Measurements from ENCODE around the gene ALDH3B2.

The ALDH3B2 gene

DNA sequence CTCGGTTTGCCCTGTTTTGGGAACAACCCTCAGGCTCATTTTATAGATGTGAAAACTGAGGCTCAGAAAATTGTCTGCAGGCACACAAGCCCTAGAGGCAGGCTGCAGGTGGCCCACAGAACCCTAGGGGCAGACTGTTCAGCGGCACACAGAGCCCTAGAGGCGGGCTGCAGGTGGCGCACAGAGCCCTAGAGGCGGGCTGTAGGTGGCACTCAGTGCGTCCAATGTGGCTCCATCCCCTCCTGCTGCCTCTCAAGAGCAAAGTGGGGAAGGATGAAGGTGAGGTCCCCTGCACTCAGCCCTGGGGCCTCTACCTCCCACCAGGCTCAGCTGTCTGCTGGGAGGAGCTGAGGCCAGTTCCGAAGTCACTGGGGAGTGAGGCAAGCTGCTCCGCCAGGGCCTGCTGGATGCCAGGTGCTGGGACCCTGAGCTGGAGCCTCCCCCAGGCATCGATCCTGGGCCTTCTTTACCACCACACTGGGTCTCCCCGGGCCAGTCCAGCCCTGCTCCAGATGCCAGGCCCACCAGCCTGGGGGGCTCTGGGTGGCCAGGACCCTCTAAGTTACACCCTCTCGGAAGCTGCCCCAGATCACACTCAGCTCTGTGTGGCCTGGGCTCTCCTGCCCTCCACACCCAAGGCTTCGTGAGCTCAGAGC lies 26.2 kb downstream of the ALDH3B2 start:
- no peak for TF ChIP-seq SIN3A (IDR thresholded peaks at IDR 0.05; ENCODE audit: borderline replicate concordance, insufficient read depth, low read length)
- no peak for TF ChIP-seq FOXP2 (optimal IDR thresholded peaks at IDR 0.05; ENCODE audit: borderline replicate concordance, extremely low read depth, extremely low read length, insufficient read depth)
- TF ChIP-seq TAF1 (IDR thresholded peaks at IDR 0.05; ENCODE audit: borderline replicate concordance, insufficient read depth, low read length), result no peak
- TF ChIP-seq, protein P1, sequence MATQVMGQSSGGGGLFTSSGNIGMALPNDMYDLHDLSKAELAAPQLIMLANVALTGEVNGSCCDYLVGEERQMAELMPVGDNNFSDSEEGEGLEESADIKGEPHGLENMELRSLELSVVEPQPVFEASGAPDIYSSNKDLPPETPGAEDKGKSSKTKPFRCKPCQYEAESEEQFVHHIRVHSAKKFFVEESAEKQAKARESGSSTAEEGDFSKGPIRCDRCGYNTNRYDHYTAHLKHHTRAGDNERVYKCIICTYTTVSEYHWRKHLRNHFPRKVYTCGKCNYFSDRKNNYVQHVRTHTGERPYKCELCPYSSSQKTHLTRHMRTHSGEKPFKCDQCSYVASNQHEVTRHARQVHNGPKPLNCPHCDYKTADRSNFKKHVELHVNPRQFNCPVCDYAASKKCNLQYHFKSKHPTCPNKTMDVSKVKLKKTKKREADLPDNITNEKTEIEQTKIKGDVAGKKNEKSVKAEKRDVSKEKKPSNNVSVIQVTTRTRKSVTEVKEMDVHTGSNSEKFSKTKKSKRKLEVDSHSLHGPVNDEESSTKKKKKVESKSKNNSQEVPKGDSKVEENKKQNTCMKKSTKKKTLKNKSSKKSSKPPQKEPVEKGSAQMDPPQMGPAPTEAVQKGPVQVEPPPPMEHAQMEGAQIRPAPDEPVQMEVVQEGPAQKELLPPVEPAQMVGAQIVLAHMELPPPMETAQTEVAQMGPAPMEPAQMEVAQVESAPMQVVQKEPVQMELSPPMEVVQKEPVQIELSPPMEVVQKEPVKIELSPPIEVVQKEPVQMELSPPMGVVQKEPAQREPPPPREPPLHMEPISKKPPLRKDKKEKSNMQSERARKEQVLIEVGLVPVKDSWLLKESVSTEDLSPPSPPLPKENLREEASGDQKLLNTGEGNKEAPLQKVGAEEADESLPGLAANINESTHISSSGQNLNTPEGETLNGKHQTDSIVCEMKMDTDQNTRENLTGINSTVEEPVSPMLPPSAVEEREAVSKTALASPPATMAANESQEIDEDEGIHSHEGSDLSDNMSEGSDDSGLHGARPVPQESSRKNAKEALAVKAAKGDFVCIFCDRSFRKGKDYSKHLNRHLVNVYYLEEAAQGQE (IDR thresholded peaks at IDR 0.05; ENCODE audit: insufficient read depth in 1 of 2, low read depth in 2 of 2, low read length in 2 of 2), result no peak

DNA sequence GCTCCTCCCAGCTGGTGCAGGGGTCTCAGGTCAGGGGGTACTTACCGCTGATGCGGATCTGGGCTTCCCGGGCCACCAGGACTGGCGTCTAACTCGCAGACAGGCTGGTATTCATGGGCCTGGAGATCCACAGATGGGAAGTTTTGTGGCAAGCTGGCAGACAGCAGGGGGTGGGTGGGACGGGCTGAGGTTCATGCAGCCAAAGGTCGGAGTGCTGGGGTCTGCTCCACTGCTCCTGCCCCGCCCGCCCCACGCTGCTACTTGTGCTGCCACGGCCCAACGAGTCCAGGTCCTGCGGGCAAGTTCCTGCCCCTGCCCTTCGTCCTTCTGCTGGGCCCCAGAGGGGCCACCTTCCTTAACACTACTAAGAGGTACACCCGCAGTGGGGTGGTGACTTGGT lies 27.0 kb downstream of the ALDH3B2 start:
- no peak for TF ChIP-seq FOXP2 (optimal IDR thresholded peaks at IDR 0.05; ENCODE audit: borderline replicate concordance, extremely low read depth, extremely low read length, insufficient read depth)
- TF ChIP-seq, protein P1 (IDR thresholded peaks at IDR 0.05; ENCODE audit: insufficient read depth in 1 of 2, low read depth in 2 of 2, low read length in 2 of 2), result no peak

DNA sequence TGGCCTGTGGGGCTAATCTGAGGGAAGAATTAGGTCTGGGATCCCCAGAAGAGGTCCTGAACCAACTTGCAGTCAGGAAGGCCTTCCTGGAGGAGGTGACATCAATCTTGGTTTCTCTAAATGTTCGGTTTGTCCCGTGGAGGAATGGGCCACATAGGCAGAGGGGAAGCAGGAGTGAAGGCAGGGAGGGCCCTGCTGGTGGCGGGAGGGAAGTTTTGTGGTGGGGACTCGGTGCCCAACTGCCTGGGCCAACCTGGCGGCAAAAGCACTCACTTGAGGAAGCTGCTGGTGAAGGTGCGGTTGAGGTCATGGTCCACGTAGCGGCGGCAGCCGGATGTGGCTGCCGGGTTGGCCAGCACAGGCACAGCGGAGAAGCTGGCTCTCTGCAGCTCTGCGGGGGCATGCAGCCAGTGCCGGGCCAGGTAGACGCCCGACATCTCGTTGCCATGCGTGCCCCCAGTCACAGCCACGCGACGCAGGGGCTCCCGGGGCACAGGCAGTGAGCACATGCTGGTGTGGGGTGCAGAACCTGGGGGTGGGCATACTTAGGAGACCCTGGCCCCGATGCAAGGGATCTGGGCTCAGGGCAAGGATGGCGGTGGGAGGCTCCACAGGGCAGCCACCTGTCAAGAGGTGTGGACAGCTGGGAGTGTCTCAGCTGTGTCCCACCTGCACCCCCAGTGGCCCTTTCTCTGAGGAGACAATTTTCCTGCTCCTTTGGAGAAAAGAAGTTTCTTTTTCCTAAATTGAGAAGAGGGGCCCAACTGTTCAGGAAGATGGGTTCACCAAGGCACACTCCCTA lies 27.7 kb downstream of the ALDH3B2 start:
- TF ChIP-seq TAF1 (IDR thresholded peaks at IDR 0.05; ENCODE audit: borderline replicate concordance, insufficient read depth, low read length) (no peak), FOXP2 (optimal IDR thresholded peaks at IDR 0.05; ENCODE audit: borderline replicate concordance, extremely low read depth, extremely low read length, insufficient read depth) (no peak), POLR2AphosphoS5 (IDR thresholded peaks at IDR 0.05; ENCODE audit: low read depth, low read length) (no peak), SIN3A (IDR thresholded peaks at IDR 0.05; ENCODE audit: borderline replicate concordance, insufficient read depth, low read length) (no peak)
- TF ChIP-seq, protein P1 (IDR thresholded peaks at IDR 0.05; ENCODE audit: insufficient read depth in 1 of 2, low read depth in 2 of 2, low read length in 2 of 2), result no peak

DNA sequence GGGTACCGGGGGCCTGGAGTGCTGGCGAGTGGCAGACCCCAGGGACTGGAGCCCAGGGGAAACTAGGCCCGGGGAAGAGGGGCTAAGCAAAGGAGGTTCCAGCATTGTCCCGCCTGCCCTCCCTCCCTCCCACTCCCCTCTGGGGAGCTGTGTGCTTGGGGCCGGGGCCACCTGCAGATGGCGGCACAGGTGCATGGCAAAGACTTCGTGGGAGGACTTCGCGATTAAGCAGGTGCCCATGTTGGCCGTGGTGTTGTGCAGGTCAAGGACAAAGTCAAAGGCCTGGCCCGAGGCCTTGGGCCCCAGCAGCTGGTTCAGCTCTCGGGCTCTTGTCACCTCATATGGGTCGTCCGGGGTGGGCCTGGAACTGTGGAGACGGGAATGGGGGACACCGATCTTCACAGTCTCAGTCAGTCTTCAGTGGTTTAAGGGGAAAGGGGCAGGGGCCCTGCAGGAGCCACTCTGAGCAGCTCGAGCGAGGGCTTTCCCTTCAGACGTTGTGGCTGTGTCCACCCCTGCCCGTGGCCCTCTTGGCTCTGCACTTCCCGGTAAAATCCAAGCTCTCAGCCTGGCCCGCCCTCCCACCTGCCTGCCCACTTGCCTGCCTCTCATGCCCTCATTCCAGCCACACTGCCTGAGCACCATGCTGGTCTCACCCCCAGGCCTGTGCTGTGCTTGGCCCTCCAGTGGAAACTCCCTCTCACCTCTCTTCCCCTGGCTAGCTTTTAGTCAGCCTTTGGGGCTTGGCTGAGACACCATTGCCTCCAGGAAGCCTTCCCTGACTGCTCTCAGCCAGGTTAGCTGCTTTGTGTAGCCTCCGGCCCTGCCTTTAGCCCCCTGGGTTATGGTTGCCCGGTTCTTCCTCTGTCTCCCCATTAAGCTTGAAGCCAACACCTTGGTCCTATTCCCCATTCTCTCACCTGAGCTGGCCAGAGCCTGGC lies 28.6 kb downstream of the ALDH3B2 start:
- TF ChIP-seq, protein P1 (IDR thresholded peaks at IDR 0.05; ENCODE audit: insufficient read depth in 1 of 2, low read depth in 2 of 2, low read length in 2 of 2), result no peak
- TF ChIP-seq SIN3A (IDR thresholded peaks at IDR 0.05; ENCODE audit: borderline replicate concordance, insufficient read depth, low read length) (no peak), POLR2AphosphoS5 (IDR thresholded peaks at IDR 0.05; ENCODE audit: low read depth, low read length) (no peak), TAF1 (IDR thresholded peaks at IDR 0.05; ENCODE audit: borderline replicate concordance, insufficient read depth, low read length) (no peak), FOXP2 (optimal IDR thresholded peaks at IDR 0.05; ENCODE audit: borderline replicate concordance, extremely low read depth, extremely low read length, insufficient read depth) (no peak)

All from PFSK-1 (cell line).